HepG2 (cell line): ENCODE measurements around the gene RASGRP2. TPM values are rescaled to one million over a fixed set of nuclear protein-coding genes. Genes with fewer than 3 reads are reported as not detected.

Source experiments
- ATAC-seq: fragments of 200-7000 bp; cut with Tn5 transposase; 3 replicates; pipeline ENCODE4 v1.9.1; 2020; ENCODE audit warnings: mild to moderate bottlenecking, moderate library complexity
- BruUV-seq: library from RNA; stranded (reverse); fragments of 400-500 nt; replicated peaks from 2 replicates; lab custom pipeline; 2021; lab: Mats Ljungman, UMichigan
- CTCF ChIA-PET: fragments of 300-600 bp; formaldehyde crosslinking; extraction: SDS; loops from one replicate; lab custom pipeline; 2021; ENCODE audit warnings: low total read pairs, inconsistent platforms, low intra/inter-chr PET ratio; lab: Yijun Ruan, JAX
- POLR2A ChIA-PET: fragments of 350-600 bp; sonication (Branson Sonifier 250); formaldehyde crosslinking; loops from one replicate; lab custom pipeline; 2020; ENCODE audit warnings: antibody characterized with exemption, inconsistent platforms; lab: Yijun Ruan, JAX
- DNase-seq: peaks from one replicate; pipeline ENCODE4 v3.0.0-alpha.2; 2015; ENCODE audit warnings: low spot score
- FAIRE-seq: peaks from 3 replicates; lab custom pipeline; 2011; peaks lifted over from hg19 to GRCh38; lab: Jason Lieb, UNC
- H2AFZ ChIP-seq: one replicate; pipeline ENCODE4 v1.6.1; 2011; ENCODE audit warnings: low read length, inconsistent platforms
- H3K27ac ChIP-seq: fragments of 300-600 bp; 3 replicates; pipeline ENCODE4 v1.8.0; 2011; ENCODE audit warnings: mixed run types, mild to moderate bottlenecking, mixed read lengths, low read length, inconsistent platforms; ENCODE audit not compliant: insufficient read depth; ENCODE audit errors: extremely low read length
- H3K27me3 ChIP-seq, 2 experiments: fragments of 200-600 bp in 1 of 2; 2 replicates in 1 of 2; 3 replicates in 1 of 2; pipeline versions ENCODE4 v1.6.0 to v1.8.0; 2011; ENCODE audit warnings: low read length in 2 of 2, mild to moderate bottlenecking in 2 of 2, moderate library complexity in 2 of 2, inconsistent platforms in 1 of 2; ENCODE audit not compliant: insufficient read depth in 2 of 2, control insufficient read depth in 1 of 2
- H3K36me3 ChIP-seq, 2 experiments: fragments of 200-600 bp in 1 of 2; replicated peaks in 1 of 2; 2 replicates in 1 of 2; 3 replicates in 1 of 2; pipeline versions ENCODE4 v1.5.1 to v1.8.0; 2011; ENCODE audit warnings: low read length in 2 of 2, inconsistent platforms in 1 of 2; ENCODE audit not compliant: insufficient read depth in 2 of 2, control insufficient read depth in 1 of 2
- H3K4me1 ChIP-seq: 2 replicates; pipeline ENCODE4 v1.5.1; 2012; ENCODE audit warnings: low read length, inconsistent platforms; ENCODE audit not compliant: insufficient read depth
- H3K4me2 ChIP-seq: 2 replicates; pipeline ENCODE4 v1.6.0; 2011; ENCODE audit warnings: low read depth, low read length, inconsistent platforms
- H3K4me3 ChIP-seq, 3 experiments: fragments of 200-600 bp in 1 of 3; sonication (generic), shearing (Covaris generic) in 1 of 3; replicated peaks in 1 of 3; 2 replicates each; pipeline ENCODE4 v1.5.1; 2011 to 2016; ENCODE audit warnings: low read length in 3 of 3, inconsistent platforms in 2 of 3, low read depth in 2 of 3, mild to moderate bottlenecking in 2 of 3, control low read depth in 1 of 3, mixed read lengths in 1 of 3; ENCODE audit not compliant: insufficient read depth in 1 of 3
- H3K79me2 ChIP-seq: one replicate; pipeline ENCODE4 v1.6.1; 2011; ENCODE audit warnings: low read length, inconsistent platforms; ENCODE audit not compliant: insufficient read depth
- H3K9ac ChIP-seq: 2 replicates; pipeline ENCODE4 v1.6.0; 2011; ENCODE audit warnings: mild to moderate bottlenecking, low read depth, low read length, inconsistent platforms; ENCODE audit not compliant: insufficient read depth
- H3K9me3 ChIP-seq: 2 replicates; pipeline ENCODE4 v1.5.1; 2012; ENCODE audit warnings: mild to moderate bottlenecking, low read length
- H4K20me1 ChIP-seq: 2 replicates; pipeline ENCODE4 v1.6.0; 2011; ENCODE audit warnings: inconsistent platforms, mild to moderate bottlenecking, low read length, moderate library complexity; ENCODE audit not compliant: insufficient read depth
- SMARCC2 ChIP-seq: fragments of 450-650 bp; IDR thresholded peaks from 2 replicates; pipeline ENCODE4 v1.6.1; 2017; ENCODE audit warnings: antibody characterized with exemption, mild to moderate bottlenecking
- ZNF20 ChIP-seq: sonication (generic); formaldehyde crosslinking; IDR thresholded peaks from 2 replicates; pipeline ENCODE4 v1.4.0; 2020; ENCODE audit warnings: mild to moderate bottlenecking, moderate library complexity, missing genetic modification reagents
- ZNF235 ChIP-seq: sonication (generic); formaldehyde crosslinking; IDR thresholded peaks from 2 replicates; pipeline ENCODE4 v1.8.1; 2023; ENCODE audit warnings: mild to moderate bottlenecking, missing genetic modification reagents, borderline replicate concordance
- ZNF251 ChIP-seq: sonication (generic); formaldehyde crosslinking; IDR thresholded peaks from 2 replicates; pipeline ENCODE4 v1.9.0; 2021; ENCODE audit warnings: mild to moderate bottlenecking, missing genetic modification reagents
- ZNF264 ChIP-seq: sonication (generic); formaldehyde crosslinking; IDR thresholded peaks from 2 replicates; pipeline ENCODE4 v1.4.0; 2020; ENCODE audit warnings: missing genetic modification reagents
- WGBS: methylation state at CpG from one replicate; pipeline ENCODE4 v1.1.6; 2017; ENCODE audit warnings: low lambda C conversion rate; 5-methylcytosine and 5-hydroxymethylcytosine counted together
- in situ Hi-C: cut with HindIII; loops from 2 replicates; pipeline ENCODE4 v1.10.0; 2017; ENCODE audit warnings: low pct_unique_long_range_greater_than_20kb; ENCODE audit not compliant: extremely low pct_ligation_motif_present
- intact Hi-C: fragments of 100-400 bp; cut with micrococcal nuclease; formaldehyde crosslinking; loops from one replicate; pipeline ENCODE4 v1.10.0; 2022; ENCODE audit not compliant: unreplicated experiment
- polyA plus RNA-seq, 8 experiments: library from polyadenylated mRNA; depleted of rRNA in 3 of 8; stranded (reverse) in 7 of 8; unstranded in 1 of 8; fragments of >200 nt; fragmentation: Illumina TruSeq in 4 of 8; extraction: Trizol in 4 of 8; gene quantifications; 2 replicates each; pipeline versions ENCODE4 v1.2.1 to v1.2.3, GENCODE V29; 2011 to 2016; ENCODE audit warnings: low read depth in 4 of 8, missing spikeins in 1 of 8, mixed read lengths in 1 of 8; ENCODE audit not compliant: insufficient read depth in 1 of 8
- total RNA-seq, 5 experiments: library from RNA; depleted of rRNA; stranded (reverse); fragments of >200 nt; fragmentation: Illumina TruSeq; extraction: Trizol; gene quantifications; 2 replicates each; pipeline ENCODE4 v1.2.3, GENCODE V29; 2016; ENCODE audit warnings: low read depth in 1 of 5
- TF ChIP-seq, protein P1 (sequence below): IDR thresholded peaks from 2 replicates; pipeline ENCODE4 v1.6.1; 2012; ENCODE audit warnings: low read length, improper control_type of control experiment

RASGRP2 gene
- total and polyA plus RNA-seq, 2 of the 13 experiments (the other 11 are each of a cell fraction or from before 2014, with no cell fraction given) = 0.61 TPM; not detected in 1

DNA sequence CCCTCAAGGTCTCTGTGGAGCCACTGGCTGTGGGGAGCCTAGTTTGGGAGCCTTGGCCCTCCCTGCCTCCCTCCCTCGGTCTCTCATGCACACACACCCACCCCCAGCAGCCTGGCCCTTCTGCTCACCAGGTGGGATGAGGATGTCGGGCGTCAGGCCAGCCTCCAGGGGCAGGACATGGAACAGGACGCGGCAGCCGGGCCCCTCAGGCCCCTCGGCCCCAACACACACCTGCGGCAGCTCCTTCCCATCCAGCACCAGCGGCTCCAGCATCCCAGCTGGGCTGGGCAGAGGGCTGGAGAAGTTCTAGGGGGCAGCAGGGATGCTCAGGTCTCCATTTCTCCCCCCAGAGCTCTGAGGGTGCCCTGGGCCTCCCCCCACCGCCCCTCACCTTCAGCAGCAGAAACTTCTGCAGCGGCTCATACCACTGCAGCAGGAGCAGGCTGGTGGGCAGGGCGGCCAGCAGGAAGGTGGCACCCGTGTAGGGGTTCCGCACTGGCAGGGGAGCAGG, 47.9 kb upstream of the RASGRP2 start:
- in situ Hi-C loops (no loop called here), intact Hi-C loops (no loop called here)
- no peak overlapping the region for H3K9ac ChIP-seq
- DNase-seq (no peak), FAIRE-seq (no peak), ATAC-seq (no peak)
- H3K9me3 ChIP-seq = no peaks in the 10 kb centered on the region
- CTCF ChIA-PET = no interaction called here
- H3K4me1 ChIP-seq = peaks cover 16% of the 10 kb centered on the region; the same call in 1 of the 2 replicates
- no peak overlapping the region for H3K4me3 ChIP-seq
- H3K36me3 ChIP-seq = no peaks in the 10 kb centered on the region; a peak in 1 of 5 replicates
- POLR2A ChIA-PET = no interaction called here
- no peak overlapping the region for H3K4me2 ChIP-seq
- H3K79me2 ChIP-seq = no peaks in the 10 kb centered on the region
- no peak overlapping the region for H3K27ac ChIP-seq
- H2AFZ ChIP-seq = no peak overlapping the region
- no peaks in the 10 kb centered on the region for H3K27me3 ChIP-seq
- TF ChIP-seq ZNF251 (CRISPR knock-in tag) = no peak
- no peak for TF ChIP-seq ZNF264
- TF ChIP-seq SMARCC2 = no peak
- no peak for TF ChIP-seq ZNF20 (CRISPR knock-in tag)
- TF ChIP-seq, protein P1, sequence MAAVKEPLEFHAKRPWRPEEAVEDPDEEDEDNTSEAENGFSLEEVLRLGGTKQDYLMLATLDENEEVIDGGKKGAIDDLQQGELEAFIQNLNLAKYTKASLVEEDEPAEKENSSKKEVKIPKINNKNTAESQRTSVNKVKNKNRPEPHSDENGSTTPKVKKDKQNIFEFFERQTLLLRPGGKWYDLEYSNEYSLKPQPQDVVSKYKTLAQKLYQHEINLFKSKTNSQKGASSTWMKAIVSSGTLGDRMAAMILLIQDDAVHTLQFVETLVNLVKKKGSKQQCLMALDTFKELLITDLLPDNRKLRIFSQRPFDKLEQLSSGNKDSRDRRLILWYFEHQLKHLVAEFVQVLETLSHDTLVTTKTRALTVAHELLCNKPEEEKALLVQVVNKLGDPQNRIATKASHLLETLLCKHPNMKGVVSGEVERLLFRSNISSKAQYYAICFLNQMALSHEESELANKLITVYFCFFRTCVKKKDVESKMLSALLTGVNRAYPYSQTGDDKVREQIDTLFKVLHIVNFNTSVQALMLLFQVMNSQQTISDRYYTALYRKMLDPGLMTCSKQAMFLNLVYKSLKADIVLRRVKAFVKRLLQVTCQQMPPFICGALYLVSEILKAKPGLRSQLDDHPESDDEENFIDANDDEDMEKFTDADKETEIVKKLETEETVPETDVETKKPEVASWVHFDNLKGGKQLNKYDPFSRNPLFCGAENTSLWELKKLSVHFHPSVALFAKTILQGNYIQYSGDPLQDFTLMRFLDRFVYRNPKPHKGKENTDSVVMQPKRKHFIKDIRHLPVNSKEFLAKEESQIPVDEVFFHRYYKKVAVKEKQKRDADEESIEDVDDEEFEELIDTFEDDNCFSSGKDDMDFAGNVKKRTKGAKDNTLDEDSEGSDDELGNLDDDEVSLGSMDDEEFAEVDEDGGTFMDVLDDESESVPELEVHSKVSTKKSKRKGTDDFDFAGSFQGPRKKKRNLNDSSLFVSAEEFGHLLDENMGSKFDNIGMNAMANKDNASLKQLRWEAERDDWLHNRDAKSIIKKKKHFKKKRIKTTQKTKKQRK = no peak
- no peak for TF ChIP-seq ZNF235 (CRISPR knock-in tag)
- no peaks in the 10 kb centered on the region for H4K20me1 ChIP-seq
- WGBS = no CpG with 5 or more reads among the region's 14 CpGs
- BruUV-seq = no TSS peak
